Caco-2 (cell line): Measurements from ENCODE around the gene SPHK2. TPM values are rescaled to one million over a fixed set of nuclear protein-coding genes. Genes with fewer than 3 reads are reported as not detected.
A peak's percentile ranks its signal among the peaks of the same experiment; 100 is the strongest.

Experiments used
- BruUV-seq: library from RNA; stranded (reverse); fragments of 400-500 nt; replicated peaks from 2 replicates; lab custom pipeline; 2021; lab: Mats Ljungman, UMichigan
- CTCF ChIA-PET: fragments of 300-600 bp; sonication (Branson Sonifier 250); formaldehyde crosslinking; loops from one replicate; lab custom pipeline; 2022; ENCODE audit warnings: antibody characterized with exemption; lab: Charles Lee
- POLR2A ChIA-PET: fragments of 300-600 bp; sonication (Branson Sonifier 250); formaldehyde crosslinking; loops from one replicate; lab custom pipeline; 2022; ENCODE audit warnings: antibody characterized with exemption; lab: Charles Lee
- DNase-seq, 2 experiments: peaks; one replicate each; pipeline versions ENCODE4 v3.0.0 to v3.0.0-alpha.2; 2020 to 2022
- H3K27me3 ChIP-seq: replicated peaks from 2 replicates; pipeline ENCODE4 v1.6.0; 2011; ENCODE audit warnings: low read length; ENCODE audit not compliant: control insufficient read depth, insufficient read depth
- H3K36me3 ChIP-seq: 2 replicates; pipeline ENCODE4 v1.5.1; 2011; ENCODE audit warnings: low read length; ENCODE audit not compliant: control insufficient read depth, insufficient read depth
- H3K4me1 ChIP-seq: fragments of 250-450 bp; sonication (Bioruptor Pico); 2 replicates; pipeline ENCODE4 v1.5.1; 2020; ENCODE audit warnings: mild to moderate bottlenecking
- H3K4me3 ChIP-seq: 2 replicates; pipeline ENCODE4 v1.5.1; 2011; ENCODE audit warnings: low read depth, mild to moderate bottlenecking, control low read depth, low read length
- H3K9me3 ChIP-seq: fragments of 250-450 bp; sonication (Bioruptor Pico); 2 replicates; pipeline ENCODE4 v1.5.1; 2020; ENCODE audit warnings: mild to moderate bottlenecking, moderate library complexity
- H3K27ac Mint-ChIP-seq: one replicate; pipeline ENCODE4 v1.8.0; 2022; ENCODE audit warnings: mixed read lengths; ENCODE audit not compliant: unreplicated experiment
- H3K27me3 Mint-ChIP-seq: one replicate; pipeline ENCODE4 v1.8.0; 2022; ENCODE audit warnings: mixed read lengths; ENCODE audit not compliant: insufficient read depth, unreplicated experiment
- H3K36me3 Mint-ChIP-seq: one replicate; pipeline ENCODE4 v1.8.0; 2022; ENCODE audit warnings: mild to moderate bottlenecking, mixed read lengths; ENCODE audit not compliant: insufficient read depth, unreplicated experiment
- H3K4me1 Mint-ChIP-seq: one replicate; pipeline ENCODE4 v1.8.0; 2022; ENCODE audit warnings: low read depth, mixed read lengths; ENCODE audit not compliant: unreplicated experiment
- H3K4me3 Mint-ChIP-seq: one replicate; pipeline ENCODE4 v1.8.0; 2022; ENCODE audit warnings: mild to moderate bottlenecking, moderate library complexity, mixed read lengths; ENCODE audit not compliant: unreplicated experiment
- H3K9me3 Mint-ChIP-seq: one replicate; pipeline ENCODE4 v1.8.0; 2022; ENCODE audit warnings: mixed read lengths; ENCODE audit not compliant: unreplicated experiment
- intact Hi-C: fragments of 100-400 bp; cut with micrococcal nuclease; formaldehyde crosslinking; loops from one replicate; pipeline ENCODE4 v1.10.0; 2022; ENCODE audit not compliant: unreplicated experiment
- total RNA-seq: library from RNA; stranded (reverse); gene quantifications from 2 replicates; pipeline ENCODE4 v1.2.3, GENCODE V29; 2022
- TF ChIP-seq, protein P1 (sequence below), 2 experiments: fragments of 200-600 bp in 1 of 2; IDR thresholded peaks; 1 replicate in 1 of 2; 2 replicates in 1 of 2; pipeline versions ENCODE4 v1.5.1 to v1.8.0; 2011 to 2022; ENCODE audit warnings: antibody characterized with exemption in 1 of 2, control low read depth in 1 of 2, inconsistent platforms in 1 of 2, low read depth in 1 of 2, low read length in 1 of 2, mild to moderate bottlenecking in 1 of 2, moderate library complexity in 1 of 2; ENCODE audit not compliant: insufficient read depth in 1 of 2, severe bottlenecking in 1 of 2, unreplicated experiment in 1 of 2

SPHK2 gene
- total RNA-seq, 1 experiment from 2014 or later = 140 TPM

DNA sequence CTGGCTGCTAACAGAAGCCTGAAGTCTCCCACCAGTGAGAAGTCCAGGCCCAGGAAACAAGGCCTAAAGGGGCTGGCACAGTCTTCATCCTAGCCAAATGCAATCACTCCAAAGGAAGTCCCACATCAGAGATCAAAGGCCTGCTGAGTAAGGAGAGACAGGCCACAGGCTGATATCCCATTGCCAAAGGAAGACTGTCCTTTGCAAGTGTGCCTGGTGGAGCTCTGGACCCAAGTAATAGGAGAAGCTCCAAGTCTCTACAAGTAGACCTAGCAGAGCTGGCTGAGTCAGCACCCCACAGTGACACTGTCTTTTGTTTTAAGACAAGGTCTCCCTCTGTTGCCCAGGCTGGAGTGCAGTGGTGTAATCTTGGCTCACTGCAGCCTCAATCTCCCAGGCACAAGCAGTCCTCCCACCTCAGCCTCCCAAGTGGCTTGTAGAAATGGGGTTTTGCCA lies 13.4 kb downstream of the SPHK2 start:
- Mint-ChIP-seq H3K27ac (peak overlapping the region; percentile 93), H3K4me1 (peaks cover 29% of the 10 kb centered on the region), H3K36me3 (peaks cover 83% of the 10 kb centered on the region), H3K27me3 (no peaks in the 10 kb centered on the region), H3K9me3 (no peaks in the 10 kb centered on the region), H3K4me3 (peak overlapping the region; percentile 80)
- Histone ChIP-seq H3K4me1 (peaks cover 48% of the 10 kb centered on the region), H3K9me3 (no peaks in the 10 kb centered on the region), H3K4me3 (no peak overlapping the region), H3K27me3 (no peaks in the 10 kb centered on the region), H3K36me3 (0 out of 2 replicates have a peak, but pooled peaks cover 1% of the 10 kb centered on the region)
- CTCF ChIA-PET = interaction anchor here (0.7 kb wide), 1 partner anchor 73 kb away, joined by 3 read pairs; no protein-coding TSS in a partner anchor
- peak in 1 of 2 experiments; percentile 48 for DNase-seq
- POLR2A ChIA-PET = interaction anchor here (2.5 to 2.6 kb wide), 2 partner anchors 9 to 15 kb away, joined by 21 to 37 read pairs; partner anchors contain the start of genes RPL18 and SPHK2
- intact Hi-C loops = loop anchor here (1.0 kb wide), 2 partner anchors 8 to 78 kb away; no protein-coding TSS in a partner anchor
- BruUV-seq = no TSS peak
- TF ChIP-seq, protein P1, sequence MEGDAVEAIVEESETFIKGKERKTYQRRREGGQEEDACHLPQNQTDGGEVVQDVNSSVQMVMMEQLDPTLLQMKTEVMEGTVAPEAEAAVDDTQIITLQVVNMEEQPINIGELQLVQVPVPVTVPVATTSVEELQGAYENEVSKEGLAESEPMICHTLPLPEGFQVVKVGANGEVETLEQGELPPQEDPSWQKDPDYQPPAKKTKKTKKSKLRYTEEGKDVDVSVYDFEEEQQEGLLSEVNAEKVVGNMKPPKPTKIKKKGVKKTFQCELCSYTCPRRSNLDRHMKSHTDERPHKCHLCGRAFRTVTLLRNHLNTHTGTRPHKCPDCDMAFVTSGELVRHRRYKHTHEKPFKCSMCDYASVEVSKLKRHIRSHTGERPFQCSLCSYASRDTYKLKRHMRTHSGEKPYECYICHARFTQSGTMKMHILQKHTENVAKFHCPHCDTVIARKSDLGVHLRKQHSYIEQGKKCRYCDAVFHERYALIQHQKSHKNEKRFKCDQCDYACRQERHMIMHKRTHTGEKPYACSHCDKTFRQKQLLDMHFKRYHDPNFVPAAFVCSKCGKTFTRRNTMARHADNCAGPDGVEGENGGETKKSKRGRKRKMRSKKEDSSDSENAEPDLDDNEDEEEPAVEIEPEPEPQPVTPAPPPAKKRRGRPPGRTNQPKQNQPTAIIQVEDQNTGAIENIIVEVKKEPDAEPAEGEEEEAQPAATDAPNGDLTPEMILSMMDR (IDR thresholded peaks at IDR 0.05; ENCODE audit: insufficient read depth in 1 of 2, low read depth in 1 of 2, low read length in 1 of 2, severe bottlenecking in 1 of 2, unreplicated experiment in 1 of 2) = no peak

DNA sequence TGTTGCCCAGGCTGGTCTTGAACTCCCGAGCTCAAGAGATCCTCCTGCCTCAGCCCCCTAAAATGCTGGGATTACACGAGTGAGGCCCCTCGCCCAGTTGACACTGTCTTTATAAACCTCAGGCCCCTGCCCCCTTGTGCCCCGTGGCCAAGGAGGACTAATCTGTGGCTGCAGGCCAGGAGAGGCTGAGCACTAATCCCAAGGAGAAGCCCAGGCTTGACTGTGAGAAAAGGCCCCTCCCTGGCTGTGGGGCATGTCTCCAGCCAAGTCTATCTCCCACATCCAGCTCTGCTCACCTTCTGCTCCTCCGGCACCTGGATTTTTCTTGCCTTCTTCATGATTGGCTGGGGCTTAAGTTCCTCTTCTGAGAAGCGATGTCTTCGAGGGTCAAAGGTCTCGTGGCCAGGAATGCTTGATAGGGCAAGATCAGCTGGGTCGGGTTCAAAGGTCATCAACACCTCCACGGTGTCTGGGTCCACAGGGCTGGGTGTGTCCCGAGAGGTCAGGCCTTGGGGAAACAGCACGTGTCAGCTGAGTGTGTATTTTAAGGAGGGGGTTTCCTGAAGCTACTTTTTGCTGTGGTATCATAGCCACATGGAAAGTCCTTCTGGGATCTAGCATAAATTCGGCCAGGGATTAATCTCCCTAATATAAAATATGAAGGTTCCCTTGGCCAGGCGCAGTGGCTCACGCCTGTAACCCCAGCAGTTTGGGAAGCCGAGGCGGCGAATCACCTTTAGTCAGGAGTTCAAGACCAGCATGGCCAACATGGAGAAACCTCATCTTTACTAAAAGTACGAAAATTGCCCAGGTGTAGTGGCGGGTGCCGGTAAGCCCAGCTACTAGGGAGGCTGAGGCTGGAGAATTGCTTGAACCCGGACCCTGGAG lies 14.1 kb downstream of the SPHK2 start:
- Mint-ChIP-seq H3K4me1 (peaks cover 32% of the 10 kb centered on the region), H3K27ac (peak overlapping the region; percentile 93), H3K9me3 (peaks cover 4% of the 10 kb centered on the region), H3K27me3 (no peaks in the 10 kb centered on the region), H3K36me3 (peaks cover 83% of the 10 kb centered on the region), H3K4me3 (peak overlapping the region; percentile 80)
- no TSS peak for BruUV-seq
- ChIA-PET POLR2A (interaction anchor here (0.5 to 2.6 kb wide), 4 partner anchors 9 to 975 kb away, joined by 4 to 37 read pairs (median 13); partner anchors contain the start of genes PPP1R15A, RPL18 and SPHK2), CTCF (interaction anchor here (0.7 to 1.2 kb wide), 3 partner anchors 14 to 242 kb away, joined by 3 to 4 read pairs (median 3); partner anchors contain the start of genes KDELR1, RPL18 and SPHK2)
- H3K9me3 ChIP-seq = no peaks in the 10 kb centered on the region
- intact Hi-C loops = loop anchor here (1.0 kb wide), 2 partner anchors 9 to 79 kb away; no protein-coding TSS in a partner anchor
- no peaks in the 10 kb centered on the region for H3K27me3 ChIP-seq
- H3K4me1 ChIP-seq = peaks cover 43% of the 10 kb centered on the region
- TF ChIP-seq, protein P1 (IDR thresholded peaks at IDR 0.05; ENCODE audit: insufficient read depth in 1 of 2, low read depth in 1 of 2, low read length in 1 of 2, severe bottlenecking in 1 of 2, unreplicated experiment in 1 of 2) = no peak
- no peak overlapping the region for H3K4me3 ChIP-seq
- 0 out of 2 replicates have a peak, but pooled peaks cover 1% of the 10 kb centered on the region for H3K36me3 ChIP-seq
- peak; percentile 93 to 98 for DNase-seq

DNA sequence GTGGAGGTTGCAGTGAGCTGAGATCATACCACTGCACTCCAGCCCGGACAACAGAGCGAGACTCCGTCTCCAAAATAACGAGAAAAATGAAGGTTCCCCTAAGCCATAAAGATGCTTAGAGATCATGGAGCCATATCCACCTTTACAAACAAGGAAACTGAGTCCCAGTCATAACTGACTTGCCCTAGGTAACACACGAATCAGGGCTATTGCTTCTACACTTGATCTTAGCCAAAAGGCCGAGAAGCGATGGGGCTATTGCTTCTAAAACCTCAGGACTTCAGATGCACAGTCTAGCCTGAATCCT lies 14.7 kb downstream of the SPHK2 start:
- CTCF ChIA-PET = interaction anchor here (0.6 to 1.2 kb wide), 3 partner anchors 15 to 243 kb away, joined by 3 to 4 read pairs (median 3); partner anchors contain the start of genes KDELR1, RPL18 and SPHK2
- H3K4me1 Mint-ChIP-seq = peaks cover 34% of the 10 kb centered on the region
- intact Hi-C loops = no loop called here

More for the DNA sequence above, 14.7 kb downstream of the SPHK2 start:
- H3K27me3 ChIP-seq = no peaks in the 10 kb centered on the region
- peaks cover 82% of the 10 kb centered on the region for H3K36me3 Mint-ChIP-seq
- H3K36me3 ChIP-seq = 0 out of 2 replicates have a peak, but pooled peaks cover 1% of the 10 kb centered on the region
- H3K4me3 Mint-ChIP-seq = peak overlapping the region; percentile 80
- H3K27ac Mint-ChIP-seq = peak overlapping the region; percentile 93
- no peaks in the 10 kb centered on the region for H3K27me3 Mint-ChIP-seq
- H3K9me3 Mint-ChIP-seq = peaks cover 9% of the 10 kb centered on the region
- H3K4me1 ChIP-seq = peaks cover 45% of the 10 kb centered on the region
- H3K9me3 ChIP-seq = no peaks in the 10 kb centered on the region
- peak overlapping the region; percentile 22 for H3K4me3 ChIP-seq
- POLR2A ChIA-PET = interaction anchor here (0.5 to 2.6 kb wide), 4 partner anchors 10 to 976 kb away, joined by 4 to 37 read pairs (median 13); partner anchors contain the start of genes PPP1R15A, RPL18 and SPHK2
- DNase-seq = no peak
- TF ChIP-seq, protein P1 (IDR thresholded peaks at IDR 0.05; ENCODE audit: insufficient read depth in 1 of 2, low read depth in 1 of 2, low read length in 1 of 2, severe bottlenecking in 1 of 2, unreplicated experiment in 1 of 2) = no peak
- no TSS peak for BruUV-seq
